ENCODE results near the gene PEX26. TPM values are rescaled to one million over a fixed set of nuclear protein-coding genes. Genes with fewer than 3 reads are reported as not detected.

The PEX26 gene
- total RNA-seq, 1 donor from 2014 or later = 49.7 TPM

DNA sequence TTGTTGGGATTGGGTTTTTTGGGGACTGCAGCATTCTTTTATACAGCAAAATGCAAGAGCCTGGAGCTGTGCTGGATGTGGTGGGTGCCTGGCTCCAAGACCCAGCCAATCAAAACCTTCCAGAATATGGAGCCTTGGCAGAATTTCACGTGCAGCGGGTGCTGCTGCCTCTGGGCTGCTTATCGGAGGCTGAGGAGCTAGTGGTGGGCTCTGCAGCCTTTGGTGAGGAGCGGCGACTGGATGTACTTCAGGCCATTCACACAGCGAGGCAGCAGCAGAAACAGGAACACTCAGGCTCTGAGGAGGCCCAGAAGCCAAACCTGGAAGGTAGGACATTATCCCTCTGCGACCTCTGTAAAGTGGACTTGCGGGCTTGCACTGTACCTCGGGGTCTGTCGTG is 5.6 kb downstream of the PEX26 start:
- TF ChIP-seq, protein P1, sequence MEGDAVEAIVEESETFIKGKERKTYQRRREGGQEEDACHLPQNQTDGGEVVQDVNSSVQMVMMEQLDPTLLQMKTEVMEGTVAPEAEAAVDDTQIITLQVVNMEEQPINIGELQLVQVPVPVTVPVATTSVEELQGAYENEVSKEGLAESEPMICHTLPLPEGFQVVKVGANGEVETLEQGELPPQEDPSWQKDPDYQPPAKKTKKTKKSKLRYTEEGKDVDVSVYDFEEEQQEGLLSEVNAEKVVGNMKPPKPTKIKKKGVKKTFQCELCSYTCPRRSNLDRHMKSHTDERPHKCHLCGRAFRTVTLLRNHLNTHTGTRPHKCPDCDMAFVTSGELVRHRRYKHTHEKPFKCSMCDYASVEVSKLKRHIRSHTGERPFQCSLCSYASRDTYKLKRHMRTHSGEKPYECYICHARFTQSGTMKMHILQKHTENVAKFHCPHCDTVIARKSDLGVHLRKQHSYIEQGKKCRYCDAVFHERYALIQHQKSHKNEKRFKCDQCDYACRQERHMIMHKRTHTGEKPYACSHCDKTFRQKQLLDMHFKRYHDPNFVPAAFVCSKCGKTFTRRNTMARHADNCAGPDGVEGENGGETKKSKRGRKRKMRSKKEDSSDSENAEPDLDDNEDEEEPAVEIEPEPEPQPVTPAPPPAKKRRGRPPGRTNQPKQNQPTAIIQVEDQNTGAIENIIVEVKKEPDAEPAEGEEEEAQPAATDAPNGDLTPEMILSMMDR (IDR thresholded peaks at IDR 0.05; ENCODE audit: unreplicated experiment) = no peak
- DNase-seq (ENCODE audit: low spot score) = no peak
- Mint-ChIP-seq H3K9me3 (ENCODE audit: unreplicated experiment) (no peaks in the 10 kb centered on the region), H3K27me3 (ENCODE audit: unreplicated experiment) (peaks cover 2% of the 10 kb centered on the region), H3K27ac (ENCODE audit: unreplicated experiment) (no peak overlapping the region), H3K4me1 (ENCODE audit: unreplicated experiment) (peaks cover 19% of the 10 kb centered on the region), H3K36me3 (ENCODE audit: low read depth, unreplicated experiment) (peaks cover 44% of the 10 kb centered on the region), H3K4me3 (ENCODE audit: unreplicated experiment) (no peak overlapping the region)

DNA sequence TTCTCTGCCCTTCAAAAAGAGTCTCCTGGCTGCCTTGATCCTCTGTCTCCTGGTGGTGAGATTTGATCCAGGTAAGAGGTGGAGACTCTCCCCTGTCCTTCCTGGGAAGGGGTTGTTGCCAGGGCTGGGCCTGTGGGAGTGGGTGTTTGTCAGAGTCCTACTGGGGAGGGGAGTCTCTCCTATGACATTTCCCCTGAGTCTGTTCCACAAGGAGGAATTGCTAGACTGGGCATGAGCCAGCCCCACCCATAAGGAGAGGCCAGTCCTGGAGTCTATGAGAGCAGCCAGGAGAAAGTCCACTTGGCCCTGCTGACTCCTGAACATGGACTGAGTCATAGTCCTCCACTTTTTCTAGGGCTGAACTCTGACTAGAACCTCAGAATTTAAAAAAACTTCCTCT is 7.4 kb downstream of the PEX26 start:
- no peak for DNase-seq (ENCODE audit: low spot score)
- TF ChIP-seq, protein P1 (IDR thresholded peaks at IDR 0.05; ENCODE audit: unreplicated experiment) = no peak
- H3K27ac Mint-ChIP-seq (ENCODE audit: unreplicated experiment) = no peak overlapping the region
- no peaks in the 10 kb centered on the region for H3K27me3 Mint-ChIP-seq (ENCODE audit: unreplicated experiment)
- no peak overlapping the region for H3K4me3 Mint-ChIP-seq (ENCODE audit: unreplicated experiment)
- no peaks in the 10 kb centered on the region for H3K9me3 Mint-ChIP-seq (ENCODE audit: unreplicated experiment)
- peaks cover 40% of the 10 kb centered on the region for H3K36me3 Mint-ChIP-seq (ENCODE audit: low read depth, unreplicated experiment)
- H3K4me1 Mint-ChIP-seq (ENCODE audit: unreplicated experiment) = peaks cover 9% of the 10 kb centered on the region

DNA sequence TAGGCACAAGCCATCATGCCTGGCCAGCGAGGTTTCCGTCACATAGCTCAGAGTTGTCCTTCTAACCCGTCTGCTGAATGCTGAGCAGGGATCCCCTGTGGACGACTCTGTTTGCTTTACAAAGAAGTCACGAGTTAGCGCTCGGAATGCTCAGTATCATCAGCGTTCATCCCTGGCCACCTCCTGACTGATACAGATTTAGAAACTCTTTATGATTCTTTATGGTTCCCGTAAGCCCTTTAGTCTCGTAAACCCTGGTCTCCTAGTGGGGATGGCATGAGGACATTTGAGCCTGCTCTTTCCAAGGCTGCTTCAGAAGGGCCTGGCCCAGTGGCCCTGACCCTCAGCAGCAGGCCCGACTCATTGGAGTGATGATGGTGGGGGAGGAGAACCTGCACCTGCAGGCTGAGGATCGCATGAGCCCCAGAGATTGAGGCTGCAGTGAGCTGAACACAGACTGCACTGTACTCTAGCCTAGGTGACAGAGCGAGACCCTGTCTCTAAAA is 9.6 kb downstream of the PEX26 start:
- TF ChIP-seq, protein P1 (IDR thresholded peaks at IDR 0.05; ENCODE audit: unreplicated experiment) = no peak
- DNase-seq (ENCODE audit: low spot score) = no peak
- Mint-ChIP-seq H3K9me3 (ENCODE audit: unreplicated experiment) (no peaks in the 10 kb centered on the region), H3K4me3 (ENCODE audit: unreplicated experiment) (no peak overlapping the region), H3K36me3 (ENCODE audit: low read depth, unreplicated experiment) (peaks cover 26% of the 10 kb centered on the region), H3K27ac (ENCODE audit: unreplicated experiment) (no peak overlapping the region), H3K27me3 (ENCODE audit: unreplicated experiment) (peaks cover 4% of the 10 kb centered on the region), H3K4me1 (ENCODE audit: unreplicated experiment) (peaks cover 9% of the 10 kb centered on the region)

DNA sequence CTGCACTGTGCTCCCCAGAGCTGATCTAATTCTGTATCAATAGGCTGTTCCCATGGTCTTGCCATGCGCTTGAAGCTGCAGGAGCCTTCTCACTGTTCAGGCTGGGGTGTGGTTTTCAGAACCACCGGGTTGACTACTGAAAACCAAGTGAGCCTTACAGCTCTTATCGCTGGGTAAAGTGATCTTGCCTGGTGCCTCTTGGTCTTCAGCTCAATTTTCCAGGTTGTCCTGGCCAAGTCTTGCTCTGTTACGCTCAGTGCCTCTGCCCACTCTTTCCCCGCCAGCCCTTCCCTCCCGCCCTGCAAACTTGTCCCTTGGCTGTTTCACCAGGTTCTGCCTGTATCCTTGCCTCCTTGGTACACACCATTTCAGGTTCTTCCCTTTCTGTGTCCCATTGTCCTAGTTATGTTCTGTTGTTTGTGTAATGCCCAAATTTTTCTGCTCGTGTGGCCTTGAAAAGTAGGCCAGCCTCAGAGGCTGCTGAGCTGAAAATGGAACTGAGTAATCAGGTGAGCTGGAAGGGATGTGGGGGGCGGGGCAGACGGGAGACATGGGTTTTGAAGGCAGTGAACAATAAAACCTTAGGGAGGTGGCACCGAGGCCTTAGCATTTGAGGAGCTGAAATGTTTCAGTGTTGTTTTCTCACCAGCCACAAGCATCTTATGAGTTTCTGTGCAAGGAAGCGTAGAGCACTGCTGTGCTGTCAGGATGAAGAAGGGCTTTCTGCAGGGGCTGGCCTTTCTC is 11.2 kb downstream of the PEX26 start:
- Mint-ChIP-seq H3K27ac (ENCODE audit: unreplicated experiment) (no peak overlapping the region), H3K9me3 (ENCODE audit: unreplicated experiment) (no peaks in the 10 kb centered on the region), H3K36me3 (ENCODE audit: low read depth, unreplicated experiment) (peaks cover 20% of the 10 kb centered on the region), H3K4me1 (ENCODE audit: unreplicated experiment) (peaks cover 9% of the 10 kb centered on the region), H3K27me3 (ENCODE audit: unreplicated experiment) (peaks cover 6% of the 10 kb centered on the region), H3K4me3 (ENCODE audit: unreplicated experiment) (no peak overlapping the region)
- TF ChIP-seq, protein P1 (IDR thresholded peaks at IDR 0.05; ENCODE audit: unreplicated experiment) = no peak
- no peak for DNase-seq (ENCODE audit: low spot score)

DNA sequence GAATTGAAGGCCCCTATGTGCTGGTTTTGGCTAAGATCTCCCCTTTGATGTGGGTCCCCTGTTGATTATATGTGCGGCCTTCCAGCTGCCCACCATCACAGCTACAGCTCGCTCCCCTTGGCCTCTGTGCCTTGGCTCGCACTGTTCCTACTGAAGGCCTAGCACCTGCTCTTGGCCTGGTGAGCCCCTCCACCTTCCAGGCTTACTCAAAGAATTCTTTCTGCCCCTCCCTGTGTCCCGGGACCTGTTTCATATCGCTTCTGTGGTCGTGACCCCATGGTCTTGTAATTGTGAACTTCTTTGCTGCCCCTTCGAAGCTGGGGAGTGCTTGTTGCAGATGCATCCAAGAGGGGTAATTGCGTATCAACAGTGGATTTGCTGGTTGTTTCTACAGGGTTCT is 12.5 kb downstream of the PEX26 start:
- H3K27ac Mint-ChIP-seq (ENCODE audit: unreplicated experiment) = no peak overlapping the region
- peaks cover 6% of the 10 kb centered on the region for H3K27me3 Mint-ChIP-seq (ENCODE audit: unreplicated experiment)
- DNase-seq (ENCODE audit: low spot score) = no peak
- H3K4me3 Mint-ChIP-seq (ENCODE audit: unreplicated experiment) = no peak overlapping the region
- H3K9me3 Mint-ChIP-seq (ENCODE audit: unreplicated experiment) = no peaks in the 10 kb centered on the region
- peaks cover 20% of the 10 kb centered on the region for H3K36me3 Mint-ChIP-seq (ENCODE audit: low read depth, unreplicated experiment)
- TF ChIP-seq, protein P1 (IDR thresholded peaks at IDR 0.05; ENCODE audit: unreplicated experiment) = no peak
- peaks cover 9% of the 10 kb centered on the region for H3K4me1 Mint-ChIP-seq (ENCODE audit: unreplicated experiment)
